ENCODE measurements around the gene ANO6.

The ANO6 gene

GRCh38 chr12:45294906-45295305, 79.0 kb downstream of the ANO6 start:
- no peak overlapping the region for H3K27ac ChIP-seq
- no peak for TF ChIP-seq ZFX (IDR thresholded peaks at IDR 0.05)
- no peak for TF ChIP-seq CTCF (conservative IDR thresholded peaks at IDR 0.05)

GRCh38 chr12:45296046-45296586, 80.2 kb downstream of the ANO6 start:
- no peak overlapping the region; the same call in 1 of the 2 replicates for H3K27ac ChIP-seq
- TF ChIP-seq ZFX (IDR thresholded peaks at IDR 0.05) (no peak), CTCF (conservative IDR thresholded peaks at IDR 0.05) (no peak)

DNA sequence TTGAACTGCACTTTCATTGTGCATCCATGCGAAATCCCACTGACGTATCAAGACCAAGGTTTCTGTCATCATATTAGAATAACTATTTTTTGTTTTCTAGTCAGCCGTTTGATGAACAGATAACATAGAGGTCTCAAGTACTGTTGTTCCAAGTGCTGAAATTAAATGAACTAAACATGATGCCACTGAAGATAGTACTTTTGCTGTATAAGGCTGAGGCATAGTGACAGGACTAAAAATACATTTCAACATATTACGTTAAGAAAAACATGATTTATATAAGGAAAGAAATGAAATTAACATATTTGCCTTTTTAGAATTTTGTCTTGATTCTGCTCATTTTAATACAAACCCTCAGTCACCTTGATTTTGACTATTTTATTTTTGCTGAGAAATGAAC, 82.2 kb downstream of the ANO6 start:
- TF ChIP-seq CTCF (conservative IDR thresholded peaks at IDR 0.05), result no peak
- TF ChIP-seq ZFX (IDR thresholded peaks at IDR 0.05), result no peak
- no peak overlapping the region for H3K27ac ChIP-seq

- TF ChIP-seq ZFX (IDR thresholded peaks at IDR 0.05) (no peak), CTCF (conservative IDR thresholded peaks at IDR 0.05) (no peak)
- peak overlapping the region; percentile 61 for H3K27ac ChIP-seq
Measured at GRCh38 chr12:45298721-45299692, 83.1 kb downstream of the ANO6 start.

- no peak overlapping the region for H3K27ac ChIP-seq
- TF ChIP-seq CTCF (conservative IDR thresholded peaks at IDR 0.05) (no peak), ZFX (IDR thresholded peaks at IDR 0.05) (no peak)
Measured at GRCh38 chr12:45302621-45303369, 86.9 kb downstream of the ANO6 start.

DNA sequence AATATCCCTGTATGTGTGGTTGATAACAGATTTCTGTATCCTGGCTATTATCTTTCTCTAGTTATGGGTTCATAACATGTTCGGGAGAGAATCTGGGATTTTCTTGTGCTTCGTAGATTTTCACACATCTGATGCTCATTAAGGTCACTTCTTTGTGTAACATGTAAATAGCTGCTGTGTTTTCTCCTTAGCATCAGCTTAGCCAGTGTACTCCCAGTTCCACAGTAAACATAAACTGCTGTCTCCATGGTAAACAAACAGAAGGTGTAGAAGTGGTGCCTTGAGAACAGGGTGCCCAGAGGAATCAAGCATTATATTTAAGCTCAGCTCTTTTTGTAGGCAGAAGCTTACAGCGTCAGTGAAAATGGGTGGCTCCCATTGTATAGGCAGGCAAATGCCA, 88.0 kb downstream of the ANO6 start:
- TF ChIP-seq CTCF (conservative IDR thresholded peaks at IDR 0.05) (no peak), ZFX (IDR thresholded peaks at IDR 0.05) (no peak)
- H3K27ac ChIP-seq, result no peak overlapping the region
